Left ventricle myocardium inferior (tissue), 1 donor: ENCODE results near the gene PLA2G4A. TPM values are rescaled to one million over a fixed set of nuclear protein-coding genes. Genes with fewer than 3 reads are reported as not detected.
A peak's percentile ranks its signal among the peaks of the same experiment; 100 is the strongest.

ENCODE experiments used
- DNase-seq: peaks from one replicate; pipeline ENCODE4 v3.0.0-alpha.2; 2020
- H3K27ac ChIP-seq: fragments of 200-600 bp; replicated peaks from 2 replicates; pipeline ENCODE4 v1.8.0; 2021
- H3K27me3 ChIP-seq: fragments of 200-600 bp; 2 replicates; pipeline ENCODE4 v1.8.0; 2021; ENCODE audit warnings: low read depth
- H3K36me3 ChIP-seq: fragments of 200-600 bp; 2 replicates; pipeline ENCODE4 v1.8.0; 2021
- H3K4me1 ChIP-seq: fragments of 200-600 bp; 2 replicates; pipeline ENCODE4 v1.8.0; 2021
- H3K4me3 ChIP-seq: fragments of 200-600 bp; 2 replicates; pipeline ENCODE4 v1.8.0; 2021; ENCODE audit warnings: mild to moderate bottlenecking, moderate library complexity
- H3K9me3 ChIP-seq: fragments of 200-600 bp; replicated peaks from 2 replicates; pipeline ENCODE4 v1.8.0; 2021
- CTCF ChIP-seq: fragments of 200-600 bp; IDR thresholded peaks from 2 replicates; pipeline ENCODE4 v1.8.0; 2021; ENCODE audit warnings: antibody characterized with exemption, mild to moderate bottlenecking, borderline replicate concordance
- intact Hi-C: fragments of 100-400 bp; cut with micrococcal nuclease; formaldehyde crosslinking; loops from one replicate; pipeline ENCODE4 v1.11.0; 2022
- total RNA-seq: library from RNA; stranded (reverse); fragmentation: NEBNext Ultra II Directional; extraction: Animal tissue kit (Norgen Biotek cat#: 25700); gene quantifications from one replicate; pipeline ENCODE4 v1.2.1, GENCODE V29; 2021
- donor health status: DM: no; HTN: yes; CAD: no; lungs with severe emphysema.

PLA2G4A gene
- total RNA-seq, 1 donor from 2014 or later: 2.7 TPM

GRCh38 chr1:186839041-186839400 is 10.3 kb downstream of the PLA2G4A start:
- H3K27me3 ChIP-seq: no peaks in the 10 kb centered on the region
- no peaks in the 10 kb centered on the region for H3K4me1 ChIP-seq
- DNase-seq: no peak
- TF ChIP-seq CTCF: no peak
- no peak overlapping the region for H3K4me3 ChIP-seq
- peak overlapping the region; percentile 33 for H3K27ac ChIP-seq
- intact Hi-C loops: no loop called here
- H3K9me3 ChIP-seq: no peaks in the 10 kb centered on the region
- no peaks in the 10 kb centered on the region for H3K36me3 ChIP-seq

GRCh38 chr1:186841599-186841998 is 12.8 kb downstream of the PLA2G4A start:
- Histone ChIP-seq H3K4me3 (no peak overlapping the region), H3K27ac (no peak overlapping the region), H3K9me3 (no peaks in the 10 kb centered on the region), H3K4me1 (no peaks in the 10 kb centered on the region), H3K36me3 (no peaks in the 10 kb centered on the region), H3K27me3 (no peaks in the 10 kb centered on the region)
- no peak for TF ChIP-seq CTCF
- no peak for DNase-seq
- intact Hi-C loops: no loop called here

GRCh38 chr1:186842547-186842946 is 13.8 kb downstream of the PLA2G4A start:
- Histone ChIP-seq H3K4me1 (no peaks in the 10 kb centered on the region), H3K27ac (no peak overlapping the region), H3K4me3 (no peak overlapping the region), H3K9me3 (no peaks in the 10 kb centered on the region), H3K27me3 (no peaks in the 10 kb centered on the region), H3K36me3 (no peaks in the 10 kb centered on the region)
- no peak for DNase-seq
- no peak for TF ChIP-seq CTCF
- intact Hi-C loops: no loop called here

GRCh38 chr1:186843226-186843625 is 14.5 kb downstream of the PLA2G4A start:
- Histone ChIP-seq H3K4me1 (no peaks in the 10 kb centered on the region), H3K9me3 (no peaks in the 10 kb centered on the region), H3K4me3 (no peak overlapping the region), H3K27ac (no peak overlapping the region), H3K36me3 (no peaks in the 10 kb centered on the region), H3K27me3 (no peaks in the 10 kb centered on the region)
- DNase-seq: no peak
- TF ChIP-seq CTCF: no peak
- intact Hi-C loops: no loop called here

GRCh38 chr1:186843931-186844330 is 15.2 kb downstream of the PLA2G4A start:
- intact Hi-C loops: no loop called here
- H3K9me3 ChIP-seq: no peaks in the 10 kb centered on the region
- TF ChIP-seq CTCF: no peak
- H3K27ac ChIP-seq: no peak overlapping the region
- H3K4me1 ChIP-seq: no peaks in the 10 kb centered on the region
- DNase-seq: no peak
- H3K36me3 ChIP-seq: no peaks in the 10 kb centered on the region
- no peak overlapping the region for H3K4me3 ChIP-seq
- H3K27me3 ChIP-seq: no peaks in the 10 kb centered on the region

- Histone ChIP-seq H3K27ac (no peak overlapping the region), H3K4me1 (no peaks in the 10 kb centered on the region)
These were observed 16.9 kb downstream of the PLA2G4A start for GRCh38 chr1:186845576-186846210.

More at GRCh38 chr1:186845576-186846210, 16.9 kb downstream of the PLA2G4A start:
- Histone ChIP-seq H3K27me3 (no peaks in the 10 kb centered on the region), H3K4me3 (no peak overlapping the region), H3K36me3 (no peaks in the 10 kb centered on the region), H3K9me3 (no peaks in the 10 kb centered on the region)
- TF ChIP-seq CTCF: no peak
- DNase-seq: no peak
- intact Hi-C loops: no loop called here
